ENCODE results near the gene CCDC174.

Gene CCDC174

DNA sequence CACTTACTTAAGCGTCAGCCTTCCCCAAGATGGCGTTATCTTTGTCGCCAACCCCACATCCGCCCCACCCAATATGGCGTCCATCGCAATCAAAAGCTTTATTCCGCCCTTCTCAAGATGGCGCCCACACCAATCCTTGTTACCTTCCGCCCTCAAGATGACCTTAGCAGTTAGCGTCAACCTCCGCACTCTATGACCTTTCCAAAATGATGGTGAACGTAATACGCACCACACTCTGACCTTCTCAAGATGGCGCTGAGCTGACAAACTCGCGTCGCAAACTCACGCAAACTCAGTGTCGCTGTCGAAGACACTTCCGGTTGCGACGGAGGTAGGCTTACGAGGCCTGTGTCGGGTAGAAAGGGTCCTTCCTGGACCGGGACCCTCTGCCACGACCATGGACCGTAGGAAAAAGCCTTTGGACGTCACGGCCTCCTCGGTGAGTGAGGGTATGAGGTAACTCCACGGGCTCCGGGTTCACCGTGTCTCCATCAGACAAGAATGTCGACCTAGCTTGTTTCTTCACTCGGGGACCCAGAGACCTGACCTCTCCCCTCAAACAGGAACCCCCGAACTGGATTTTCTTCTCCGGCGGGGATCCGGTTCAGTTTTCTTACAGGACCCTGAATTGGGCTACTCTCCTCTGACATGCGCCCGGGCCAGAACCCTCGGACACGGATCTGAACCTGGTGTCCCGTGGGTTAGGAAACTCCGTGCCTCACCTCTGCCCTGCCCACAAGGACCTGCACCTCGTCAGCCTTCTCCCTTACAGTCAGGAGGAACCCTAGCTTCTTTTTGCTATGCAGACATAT is at the start of gene CCDC174:
Gene CCDC174, plus strand, starts transcription at position 323 of the 812 bp plus-strand sequence. Its CDS starts 75 bp downstream, at position 398.
- no peaks in the 10 kb centered on the region for H3K9me2 ChIP-seq (replicated peaks; ENCODE audit: control insufficient read depth, low read length)
- peaks cover 36% of the 10 kb centered on the region for H3K79me2 ChIP-seq (ENCODE audit: control insufficient read depth, low read length)
- H3K27me3 ChIP-seq (ENCODE audit: control insufficient read depth, low read length): no peaks in the 10 kb centered on the region
- H3K27ac ChIP-seq (ENCODE audit: low read depth, low read length): peak within 1 kb of the TSS; percentile 51
- peaks cover 29% of the 10 kb centered on the region for H3K4me1 ChIP-seq (ENCODE audit: control insufficient read depth, low read length)
- TF ChIP-seq, protein P1, sequence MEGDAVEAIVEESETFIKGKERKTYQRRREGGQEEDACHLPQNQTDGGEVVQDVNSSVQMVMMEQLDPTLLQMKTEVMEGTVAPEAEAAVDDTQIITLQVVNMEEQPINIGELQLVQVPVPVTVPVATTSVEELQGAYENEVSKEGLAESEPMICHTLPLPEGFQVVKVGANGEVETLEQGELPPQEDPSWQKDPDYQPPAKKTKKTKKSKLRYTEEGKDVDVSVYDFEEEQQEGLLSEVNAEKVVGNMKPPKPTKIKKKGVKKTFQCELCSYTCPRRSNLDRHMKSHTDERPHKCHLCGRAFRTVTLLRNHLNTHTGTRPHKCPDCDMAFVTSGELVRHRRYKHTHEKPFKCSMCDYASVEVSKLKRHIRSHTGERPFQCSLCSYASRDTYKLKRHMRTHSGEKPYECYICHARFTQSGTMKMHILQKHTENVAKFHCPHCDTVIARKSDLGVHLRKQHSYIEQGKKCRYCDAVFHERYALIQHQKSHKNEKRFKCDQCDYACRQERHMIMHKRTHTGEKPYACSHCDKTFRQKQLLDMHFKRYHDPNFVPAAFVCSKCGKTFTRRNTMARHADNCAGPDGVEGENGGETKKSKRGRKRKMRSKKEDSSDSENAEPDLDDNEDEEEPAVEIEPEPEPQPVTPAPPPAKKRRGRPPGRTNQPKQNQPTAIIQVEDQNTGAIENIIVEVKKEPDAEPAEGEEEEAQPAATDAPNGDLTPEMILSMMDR (IDR thresholded peaks at IDR 0.05; ENCODE audit: low read depth, low read length, poor library complexity, severe bottlenecking): no peak
- TF ChIP-seq EZH2phosphoT487 (IDR thresholded peaks at IDR 0.05; ENCODE audit: borderline replicate concordance, low read length): no peak
- peaks cover 37% of the 10 kb centered on the region for H3K36me3 ChIP-seq (ENCODE audit: control insufficient read depth, low read length)
- H3F3A ChIP-seq (ENCODE audit: control insufficient read depth, insufficient read depth): no peaks in the 10 kb centered on the region
- H4K20me1 ChIP-seq (ENCODE audit: control insufficient read depth, insufficient read depth, low read depth, low read length): no peaks in the 10 kb centered on the region; the same call in 1 of the 2 replicates
- peak within 1 kb of the TSS; percentile 85 for H3K4me3 ChIP-seq (ENCODE audit: low read length)
- peak within 1 kb of the TSS; percentile 69 for H3K4me2 ChIP-seq (ENCODE audit: low read length)
- H3K9me3 ChIP-seq (ENCODE audit: control insufficient read depth, insufficient read depth, low read length): no peaks in the 10 kb centered on the region

DNA sequence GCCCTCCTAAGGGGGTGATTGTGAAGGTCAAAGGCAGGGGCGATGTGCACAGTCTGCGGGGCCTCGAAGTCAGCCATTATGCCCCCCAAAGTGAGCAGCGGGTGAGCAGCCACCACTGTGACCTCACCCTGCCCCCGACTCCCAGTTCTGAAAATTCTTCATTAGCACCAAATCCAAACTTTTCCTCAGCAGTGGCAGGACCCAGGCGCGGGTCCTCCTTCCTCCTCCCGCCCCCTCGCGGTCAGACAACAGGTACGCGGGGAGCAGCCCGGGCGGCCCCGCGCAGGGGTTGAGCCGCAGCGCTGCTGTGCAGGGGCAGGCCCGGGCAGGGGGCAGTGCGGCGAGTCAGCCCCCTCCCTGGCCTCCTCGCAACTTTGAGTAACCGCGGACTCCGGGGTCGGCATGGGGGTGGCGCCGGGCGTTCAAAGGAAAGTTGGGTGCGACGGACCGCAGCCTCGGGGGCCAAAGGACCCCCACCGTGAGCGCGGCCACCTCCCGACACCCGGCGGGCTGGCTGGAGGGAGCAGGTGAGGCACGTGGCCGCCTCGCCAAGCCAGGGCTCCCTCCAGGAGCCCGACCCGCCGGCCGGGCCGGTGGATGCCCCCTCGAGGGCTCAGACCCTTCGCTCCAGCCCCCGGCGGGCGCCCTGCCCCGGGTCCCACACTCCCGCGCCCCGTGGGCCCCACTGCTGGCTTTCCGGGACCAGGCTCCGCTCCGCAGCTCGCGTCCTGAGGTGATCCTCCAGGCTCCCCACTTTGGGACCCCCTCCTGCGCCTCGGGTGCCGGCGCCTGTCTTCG is 49.4 kb upstream of the CCDC174 start:
- no peak overlapping the region for H3K4me2 ChIP-seq (ENCODE audit: low read length)

DNA sequence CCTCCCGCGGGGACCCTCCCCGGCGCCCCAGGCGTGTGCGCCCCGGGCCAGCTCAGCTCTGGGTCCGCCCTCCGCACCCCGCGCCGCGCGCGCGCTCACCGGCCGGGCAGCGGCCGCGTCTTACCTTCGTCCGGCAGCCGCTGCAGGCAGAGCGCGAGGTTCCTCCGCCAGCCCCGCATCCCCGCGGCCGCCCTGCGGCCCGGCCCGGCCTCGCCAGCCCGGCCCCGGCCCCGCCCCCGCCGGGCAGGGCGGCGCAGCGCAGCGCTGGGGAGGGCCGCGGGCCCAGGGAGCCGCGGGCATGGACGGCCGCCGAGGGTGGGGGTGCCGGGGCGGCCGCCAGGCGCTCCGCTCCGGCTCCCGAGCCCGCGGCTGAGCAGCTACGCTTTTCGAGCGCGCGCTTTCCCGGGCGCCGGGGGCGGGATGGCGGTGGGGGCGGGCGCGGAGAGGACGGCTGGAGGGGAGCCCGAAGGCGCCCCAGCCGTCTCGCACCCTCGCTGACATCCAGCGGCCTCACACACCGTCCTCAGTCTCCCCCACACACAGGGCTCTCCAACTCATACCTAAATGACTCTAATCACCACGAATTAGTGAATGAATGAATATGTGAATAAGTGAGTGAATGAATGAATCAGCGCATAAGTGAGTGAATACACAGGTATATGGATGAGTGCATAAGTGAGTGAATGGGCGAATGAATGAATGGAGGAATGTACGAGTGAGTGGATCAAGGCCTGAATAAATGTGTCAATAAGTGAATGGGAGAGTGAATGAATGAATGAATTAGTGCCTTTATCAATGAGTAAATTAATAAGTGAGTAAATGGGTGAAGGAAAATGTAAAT is 48.5 kb upstream of the CCDC174 start:
- H3F3A ChIP-seq (ENCODE audit: control insufficient read depth, insufficient read depth): no peaks in the 10 kb centered on the region
- no peaks in the 10 kb centered on the region for H3K79me2 ChIP-seq (ENCODE audit: control insufficient read depth, low read length)
- H3K9me2 ChIP-seq (replicated peaks; ENCODE audit: control insufficient read depth, low read length): no peaks in the 10 kb centered on the region
- H3K4me2 ChIP-seq (ENCODE audit: low read length): no peak overlapping the region
- TF ChIP-seq EZH2phosphoT487 (IDR thresholded peaks at IDR 0.05; ENCODE audit: borderline replicate concordance, low read length): no peak
- TF ChIP-seq, protein P1 (IDR thresholded peaks at IDR 0.05; ENCODE audit: low read depth, low read length, poor library complexity, severe bottlenecking): no peak
- H3K36me3 ChIP-seq (ENCODE audit: control insufficient read depth, low read length): no peaks in the 10 kb centered on the region
- H4K20me1 ChIP-seq (ENCODE audit: control insufficient read depth, insufficient read depth, low read depth, low read length): no peaks in the 10 kb centered on the region
- no peaks in the 10 kb centered on the region for H3K9me3 ChIP-seq (ENCODE audit: control insufficient read depth, insufficient read depth, low read length)
- 0 out of 2 replicates have a peak, but pooled peaks cover 3% of the 10 kb centered on the region for H3K4me1 ChIP-seq (ENCODE audit: control insufficient read depth, low read length)
- H3K4me3 ChIP-seq (ENCODE audit: low read length): no peak overlapping the region
- H3K27ac ChIP-seq (ENCODE audit: low read depth, low read length): no peak overlapping the region
- H3K27me3 ChIP-seq (ENCODE audit: control insufficient read depth, low read length): peaks cover 1% of the 10 kb centered on the region; the same call in 1 of the 2 replicates

More for the DNA sequence above, 49.4 kb upstream of the CCDC174 start:
- no peaks in the 10 kb centered on the region for H3K36me3 ChIP-seq (ENCODE audit: control insufficient read depth, low read length)
- H3K79me2 ChIP-seq (ENCODE audit: control insufficient read depth, low read length): no peaks in the 10 kb centered on the region
- H3K27ac ChIP-seq (ENCODE audit: low read depth, low read length): no peak overlapping the region
- no peaks in the 10 kb centered on the region for H3K9me2 ChIP-seq (replicated peaks; ENCODE audit: control insufficient read depth, low read length)
- TF ChIP-seq, protein P1 (IDR thresholded peaks at IDR 0.05; ENCODE audit: low read depth, low read length, poor library complexity, severe bottlenecking): peak; percentile 24
- TF ChIP-seq EZH2phosphoT487 (IDR thresholded peaks at IDR 0.05; ENCODE audit: borderline replicate concordance, low read length): no peak
- H3F3A ChIP-seq (ENCODE audit: control insufficient read depth, insufficient read depth): no peaks in the 10 kb centered on the region
- H3K27me3 ChIP-seq (ENCODE audit: control insufficient read depth, low read length): no peaks in the 10 kb centered on the region
- H4K20me1 ChIP-seq (ENCODE audit: control insufficient read depth, insufficient read depth, low read depth, low read length): no peaks in the 10 kb centered on the region
- H3K4me1 ChIP-seq (ENCODE audit: control insufficient read depth, low read length): 0 out of 2 replicates have a peak, but pooled peaks cover 3% of the 10 kb centered on the region
- H3K9me3 ChIP-seq (ENCODE audit: control insufficient read depth, insufficient read depth, low read length): no peaks in the 10 kb centered on the region
- H3K4me3 ChIP-seq (ENCODE audit: low read length): no peak overlapping the region
